Tibial nerve (tissue), 3 donors: ENCODE results near the gene HES2.

ENCODE experiments used
- CTCF ChIP-seq, 5 experiments: fragments of 200-600 bp in 3 of 5; fragments of 450-650 bp in 2 of 5; sonication (generic) in 3 of 5; IDR thresholded peaks; one replicate each; pipeline ENCODE4 v1.5.1; 2016 to 2019; ENCODE audit warnings: antibody characterized with exemption in 5 of 5, mild to moderate bottlenecking in 3 of 5, moderate library complexity in 2 of 5
- POLR2A ChIP-seq, 2 donors: fragments of 450-650 bp; IDR thresholded peaks; one replicate each; pipeline ENCODE4 v1.6.1; 2017; ENCODE audit warnings: antibody characterized with exemption in 2 of 2, mild to moderate bottlenecking in 2 of 2, moderate library complexity in 2 of 2

- TF ChIP-seq CTCF (IDR thresholded peaks at IDR 0.05) (no peak), POLR2A (IDR thresholded peaks at IDR 0.05) (no peak)
Measured at GRCh38 chr1:6409053-6409452, 10.7 kb downstream of the HES2 start.
